GM21786 (cell line): ENCODE data around the gene DOP1A.

ENCODE experiments used
- ATAC-seq: cut with Tn5 transposase; IDR thresholded peaks from one replicate; pipeline ENCODE4 v1.9.1; 2021; ENCODE audit not compliant: unreplicated experiment

Gene DOP1A, protein sequence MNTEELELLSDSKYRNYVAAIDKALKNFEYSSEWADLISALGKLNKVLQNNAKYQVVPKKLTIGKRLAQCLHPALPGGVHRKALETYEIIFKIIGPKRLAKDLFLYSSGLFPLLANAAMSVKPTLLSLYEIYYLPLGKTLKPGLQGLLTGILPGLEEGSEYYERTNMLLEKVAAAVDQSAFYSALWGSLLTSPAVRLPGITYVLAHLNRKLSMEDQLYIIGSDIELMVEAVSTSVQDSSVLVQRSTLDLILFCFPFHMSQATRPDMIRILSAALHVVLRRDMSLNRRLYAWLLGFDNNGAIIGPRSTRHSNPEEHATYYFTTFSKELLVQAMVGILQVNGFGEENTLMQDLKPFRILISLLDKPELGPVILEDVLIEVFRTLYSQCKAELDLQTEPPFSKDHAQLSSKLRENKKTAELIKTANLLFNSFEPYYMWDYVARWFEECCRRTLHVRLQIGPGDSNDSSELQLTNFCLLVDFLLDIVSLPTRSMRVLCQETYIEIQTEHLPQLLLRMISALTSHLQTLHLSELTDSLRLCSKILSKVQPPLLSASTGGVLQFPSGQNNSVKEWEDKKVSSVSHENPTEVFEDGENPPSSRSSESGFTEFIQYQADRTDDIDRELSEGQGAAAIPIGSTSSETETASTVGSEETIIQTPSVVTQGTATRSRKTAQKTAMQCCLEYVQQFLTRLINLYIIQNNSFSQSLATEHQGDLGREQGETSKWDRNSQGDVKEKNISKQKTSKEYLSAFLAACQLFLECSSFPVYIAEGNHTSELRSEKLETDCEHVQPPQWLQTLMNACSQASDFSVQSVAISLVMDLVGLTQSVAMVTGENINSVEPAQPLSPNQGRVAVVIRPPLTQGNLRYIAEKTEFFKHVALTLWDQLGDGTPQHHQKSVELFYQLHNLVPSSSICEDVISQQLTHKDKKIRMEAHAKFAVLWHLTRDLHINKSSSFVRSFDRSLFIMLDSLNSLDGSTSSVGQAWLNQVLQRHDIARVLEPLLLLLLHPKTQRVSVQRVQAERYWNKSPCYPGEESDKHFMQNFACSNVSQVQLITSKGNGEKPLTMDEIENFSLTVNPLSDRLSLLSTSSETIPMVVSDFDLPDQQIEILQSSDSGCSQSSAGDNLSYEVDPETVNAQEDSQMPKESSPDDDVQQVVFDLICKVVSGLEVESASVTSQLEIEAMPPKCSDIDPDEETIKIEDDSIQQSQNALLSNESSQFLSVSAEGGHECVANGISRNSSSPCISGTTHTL (N-terminal part only)

DNA sequence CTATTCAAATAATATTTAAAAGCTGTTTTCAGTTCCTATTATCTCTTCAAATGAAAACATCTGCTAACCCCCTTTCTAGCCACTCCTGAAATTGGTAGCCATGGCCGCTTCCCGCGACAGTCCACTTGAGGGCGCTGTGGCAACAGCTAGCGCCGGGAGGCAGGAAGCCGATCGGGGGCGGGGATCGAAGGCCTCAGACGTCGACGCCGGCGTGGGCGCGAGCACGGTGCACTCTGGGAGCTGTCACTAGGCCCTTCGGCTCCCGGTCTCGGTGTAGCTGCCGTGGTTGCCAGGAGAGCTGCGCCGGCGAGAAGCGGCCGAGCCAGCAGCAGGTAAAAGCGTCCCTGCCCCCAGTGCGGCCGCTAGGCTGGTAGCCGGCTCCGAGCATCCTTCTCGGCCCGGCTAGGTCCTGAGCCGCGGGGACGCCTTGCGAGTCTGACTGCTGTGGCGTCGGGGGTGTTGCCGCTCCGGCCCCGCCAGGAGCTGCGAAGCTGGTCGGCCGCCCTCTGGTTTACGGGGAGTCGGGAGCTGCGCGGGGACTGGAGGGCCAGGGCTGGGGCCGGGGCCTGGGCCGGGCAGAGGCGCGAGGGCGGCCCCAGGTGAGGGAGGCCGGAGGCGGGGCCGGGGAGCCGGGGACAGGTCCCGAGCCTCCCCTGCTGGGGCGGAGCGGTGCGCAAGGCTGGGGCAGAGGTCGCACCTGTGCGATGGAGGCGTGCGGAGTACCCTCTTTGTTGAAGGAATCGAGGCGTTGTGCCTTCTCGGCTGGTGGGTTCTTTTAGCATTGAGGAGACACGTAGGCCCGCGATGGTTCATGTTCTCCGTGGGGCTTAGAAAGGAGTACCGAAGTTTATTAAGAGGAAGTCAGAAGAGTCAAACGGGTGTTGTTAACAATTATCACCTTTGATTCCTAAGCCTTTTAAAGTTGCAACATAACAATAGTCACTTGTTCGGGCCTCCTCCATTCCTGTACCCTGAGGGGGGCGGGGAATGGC, at the start of gene DOP1A:
Gene DOP1A, plus strand, starts transcription at position 224 of the 992 bp plus-strand sequence. CDS start 29,307 bp downstream, outside the sequence.
- peak; percentile 80 for ATAC-seq

DNA sequence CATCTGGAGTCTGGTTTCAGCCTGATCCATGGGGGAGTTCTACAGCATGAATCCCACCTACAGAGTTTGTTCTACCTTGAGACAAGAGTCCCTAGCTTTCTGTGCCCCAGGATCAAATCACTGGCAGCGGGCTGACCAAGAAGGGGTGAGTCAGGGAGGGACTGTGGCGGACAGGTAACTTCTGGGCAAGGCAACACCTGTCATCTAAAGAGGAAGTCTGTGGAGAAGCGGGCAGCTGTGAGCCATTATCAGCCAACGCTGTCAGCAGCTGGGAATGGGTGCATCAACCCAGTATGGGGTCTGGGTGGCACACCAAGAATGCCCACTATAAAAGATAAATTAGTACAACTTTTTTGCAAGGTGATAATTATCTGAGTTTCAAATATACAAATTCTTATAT, 47.7 kb upstream of the DOP1A start:
- no peak for ATAC-seq

DNA sequence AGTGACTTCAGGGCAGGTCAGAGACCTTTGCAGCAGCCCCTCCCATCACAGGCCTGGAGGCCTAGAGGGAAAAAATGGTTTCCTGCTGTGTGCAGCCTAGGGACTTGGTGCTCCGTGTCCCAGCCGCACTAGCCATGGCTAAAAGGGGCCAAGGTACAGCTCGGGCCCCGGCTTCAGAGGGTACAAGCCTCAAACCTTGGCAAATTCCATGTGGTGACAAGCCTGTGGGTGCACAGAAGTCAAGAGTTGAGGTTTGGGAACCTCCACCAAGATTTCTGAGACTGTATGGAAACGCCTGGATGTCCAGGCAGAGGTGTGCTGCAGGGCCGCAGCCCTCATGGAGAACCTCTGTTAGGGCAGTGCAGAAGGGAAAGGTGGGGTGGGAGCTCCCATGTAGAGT, 35.8 kb upstream of the DOP1A start:
- no peak for ATAC-seq

DNA sequence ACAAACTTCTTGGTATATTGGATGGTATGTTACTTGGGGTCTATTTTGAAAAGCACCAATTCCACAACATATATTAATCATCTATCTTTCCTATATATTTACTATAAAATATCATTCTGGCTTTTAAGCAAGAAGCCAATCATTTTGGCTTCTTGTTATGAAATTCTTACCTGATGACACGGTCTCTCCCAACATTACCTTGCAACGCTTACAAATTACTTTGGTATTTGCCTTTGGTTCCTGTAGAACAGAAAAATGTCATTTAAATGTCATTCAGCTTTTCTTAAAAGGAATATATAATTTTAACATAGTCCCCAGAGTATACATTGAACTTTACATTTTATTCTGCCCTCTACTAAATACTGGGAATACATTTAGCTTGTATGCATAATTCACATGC, 29.2 kb upstream of the DOP1A start:
- ATAC-seq, result no peak

DNA sequence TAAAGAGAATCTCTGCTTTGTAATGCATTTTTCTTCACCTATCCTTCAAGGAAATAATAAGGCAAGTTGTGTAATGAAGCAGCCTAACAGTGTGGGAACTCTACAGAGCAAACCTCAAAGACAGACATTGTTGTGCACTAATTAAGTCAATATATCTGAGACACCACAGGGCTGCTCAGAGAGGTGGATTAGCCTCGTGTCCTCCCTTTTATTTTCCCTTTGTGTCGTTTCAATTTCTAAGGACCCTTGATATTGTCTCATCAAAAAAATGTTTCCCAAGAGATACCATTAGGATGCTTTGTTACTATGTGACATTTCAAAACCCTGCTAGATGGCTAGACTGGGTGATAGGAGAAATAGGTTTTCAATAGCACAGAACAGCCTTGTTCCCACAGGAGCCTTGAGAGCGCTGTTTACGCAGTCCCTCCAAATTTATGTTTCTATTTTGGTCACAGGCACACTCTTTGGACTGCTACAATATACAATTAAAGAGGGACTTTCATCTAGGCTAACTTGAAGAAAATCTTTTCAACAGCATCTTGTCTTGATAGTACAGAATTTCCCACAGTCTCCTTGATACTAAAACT, 24.9 kb upstream of the DOP1A start:
- no peak for ATAC-seq

DNA sequence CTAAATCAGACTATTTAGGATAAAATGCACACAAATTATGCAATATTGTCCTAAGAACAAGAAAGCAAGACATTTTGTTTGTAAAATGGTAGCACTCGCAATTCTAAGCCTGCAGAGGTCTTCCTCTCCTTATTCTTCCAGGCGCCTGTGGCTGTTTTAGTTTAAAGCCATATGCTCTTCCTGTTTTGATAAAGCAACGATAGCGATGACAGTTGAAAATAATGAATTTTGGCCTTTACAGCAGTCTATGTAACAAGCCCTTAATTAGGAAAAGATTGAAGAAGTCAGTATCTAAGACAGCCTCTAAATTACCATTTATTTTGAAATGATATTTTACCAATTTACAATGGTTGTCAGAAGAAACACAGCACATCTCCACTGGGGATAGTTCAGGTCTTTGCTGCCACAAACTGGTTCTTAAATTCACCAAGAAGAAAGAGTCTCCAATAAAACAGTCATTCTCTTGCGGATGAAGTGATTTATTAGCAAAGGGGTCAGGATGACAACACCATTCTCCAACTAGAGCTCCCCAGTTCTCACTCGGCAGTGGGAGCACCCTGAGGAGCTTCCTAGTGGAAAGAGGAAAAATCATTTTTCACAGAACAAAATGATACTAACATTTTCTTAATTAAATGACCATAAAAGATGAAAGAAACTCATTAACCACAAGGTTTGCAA, 23.2 kb upstream of the DOP1A start:
- no peak for ATAC-seq

DNA sequence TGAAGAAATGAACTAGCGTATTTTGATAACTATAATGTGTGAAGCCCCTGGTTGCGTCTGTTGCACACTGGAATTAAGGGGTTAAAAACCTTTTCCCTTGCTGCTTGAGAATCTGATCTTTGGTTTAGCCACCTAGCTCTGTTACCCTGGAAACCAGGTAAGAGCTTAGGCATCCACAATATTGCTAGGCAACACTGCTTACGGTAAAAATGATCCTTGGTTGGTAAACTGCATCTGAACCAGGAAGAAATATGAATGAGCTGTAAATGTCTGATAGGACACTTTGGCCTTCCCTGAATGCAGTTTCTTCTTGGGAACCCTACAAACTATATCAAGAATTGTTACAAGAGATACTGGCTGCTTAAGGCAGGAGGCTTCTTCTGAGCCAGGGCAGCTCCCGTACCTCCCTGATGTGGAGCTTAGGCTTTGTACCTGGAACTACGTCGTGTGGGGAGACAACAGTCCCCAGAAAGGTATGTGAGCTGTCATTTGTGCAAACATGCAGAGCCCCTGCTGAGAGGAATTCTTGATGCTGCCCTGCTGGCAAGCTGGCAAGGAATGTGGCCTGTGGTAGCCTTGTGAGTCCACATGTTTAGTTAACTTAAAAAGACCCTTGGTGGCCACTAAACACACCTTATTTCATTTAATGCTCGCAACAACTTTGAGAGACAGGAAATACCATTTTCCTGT, 20.3 kb upstream of the DOP1A start:
- ATAC-seq, result no peak

DNA sequence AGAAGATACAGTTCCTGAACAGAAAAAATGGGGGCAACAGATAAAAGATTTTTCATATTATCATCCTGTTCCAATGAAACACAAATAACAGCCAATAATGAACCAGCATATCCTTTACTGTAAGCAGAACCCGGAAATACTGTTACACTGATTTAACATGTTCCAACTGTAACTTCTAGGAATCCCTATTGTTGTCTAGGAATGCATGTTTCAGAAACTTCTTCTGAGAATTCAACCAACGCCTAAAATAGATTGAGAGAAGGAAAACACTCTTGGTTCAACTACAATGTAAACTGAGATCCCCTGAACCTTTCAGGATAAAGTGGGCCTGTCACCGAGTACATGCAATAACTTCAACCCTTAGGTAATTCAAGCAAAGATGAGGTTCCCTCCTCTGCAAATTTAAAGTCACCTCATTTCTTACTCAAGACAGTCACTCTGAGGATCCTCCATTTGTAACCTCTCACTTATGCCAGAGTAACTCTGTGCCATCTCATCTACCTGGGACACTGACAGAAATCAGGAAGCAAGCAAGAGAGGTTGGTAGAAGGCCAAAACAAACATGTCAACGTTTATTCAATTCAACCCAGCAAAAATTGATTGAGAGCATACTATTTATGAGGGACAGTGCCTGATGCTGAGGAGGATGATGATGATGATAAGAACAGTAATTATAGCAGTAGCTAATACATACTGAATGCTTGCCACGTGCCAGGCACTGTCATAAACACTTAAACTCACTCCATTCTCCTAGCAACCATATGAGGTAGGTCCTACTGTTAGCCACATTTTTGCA, 15.9 kb upstream of the DOP1A start:
- no peak for ATAC-seq

DNA sequence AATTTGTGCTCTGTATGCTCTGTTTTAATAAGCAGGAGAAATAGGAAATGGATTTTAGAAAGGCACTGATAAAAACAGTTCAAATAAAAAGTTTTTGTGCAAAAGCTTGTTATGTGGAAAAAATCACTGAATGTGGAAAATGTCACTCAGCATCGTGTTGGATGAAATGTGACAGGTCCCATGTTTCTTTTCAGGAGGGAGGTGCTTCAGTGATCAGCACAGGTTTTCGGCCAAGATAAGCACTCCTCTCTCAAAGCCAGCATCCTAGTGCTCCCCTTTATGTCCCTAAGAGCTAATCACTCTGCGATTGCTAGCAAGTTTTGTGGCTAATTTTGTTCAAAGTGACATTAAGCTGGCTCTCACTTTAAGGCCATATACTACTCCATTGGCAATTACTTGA, 13.8 kb upstream of the DOP1A start:
- no peak for ATAC-seq

DNA sequence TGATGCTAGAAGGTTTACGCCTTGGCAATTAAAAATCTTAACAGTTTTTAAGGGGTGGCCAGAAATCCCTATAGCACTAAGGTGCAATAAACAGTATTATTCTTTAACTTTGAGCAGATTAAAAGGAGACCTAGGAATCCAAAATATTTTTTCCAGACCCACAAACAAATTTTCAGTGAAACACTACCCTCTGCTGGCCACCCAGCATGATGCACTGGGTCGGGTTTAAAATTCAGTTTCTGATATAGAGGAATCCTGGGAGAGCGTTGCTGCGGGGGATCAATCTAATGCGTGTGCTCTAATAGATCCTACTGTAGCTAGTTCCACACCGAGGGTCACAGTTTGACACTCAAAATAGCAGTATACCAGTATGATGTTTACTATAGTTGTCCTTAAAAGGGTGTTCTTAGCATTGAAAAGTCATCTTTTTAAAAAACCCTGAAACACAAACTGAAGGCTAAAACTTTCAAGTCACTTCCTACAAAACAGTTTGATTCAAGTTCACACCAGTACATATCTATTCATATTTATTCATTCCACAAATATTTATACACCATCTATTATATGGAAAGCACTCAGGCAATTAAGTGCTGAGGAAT, 12.0 kb upstream of the DOP1A start:
- ATAC-seq, result peak; percentile 58

DNA sequence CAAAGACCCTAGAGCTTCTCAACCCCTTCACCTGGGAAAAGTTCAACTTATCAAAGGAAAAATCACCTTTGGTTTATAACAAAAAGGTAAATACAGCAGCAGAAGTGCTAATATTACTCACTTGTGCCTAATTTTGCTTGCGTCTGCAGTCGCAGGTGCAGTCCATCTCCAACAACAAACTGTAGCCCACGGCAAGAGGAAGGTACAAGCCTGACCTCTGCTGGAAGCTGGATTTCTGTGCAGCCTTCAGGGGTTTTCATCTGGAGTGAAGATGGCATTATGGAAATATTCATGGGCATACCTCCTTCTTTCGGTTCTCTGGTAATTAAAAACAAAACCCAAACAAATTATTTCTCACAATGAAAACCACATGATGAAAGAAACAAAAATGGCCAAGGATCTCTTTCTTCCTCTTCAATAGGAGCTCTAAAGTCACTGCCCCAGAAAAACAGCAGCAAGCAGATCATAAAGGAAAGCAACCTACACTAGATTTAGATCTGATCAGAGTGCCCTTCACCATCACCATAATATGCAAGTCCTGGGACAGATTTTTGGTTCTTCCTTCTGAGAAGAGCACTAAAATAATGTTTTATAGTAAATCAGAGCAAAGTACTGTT, 9.7 kb upstream of the DOP1A start:
- ATAC-seq, result peak; percentile 79

DNA sequence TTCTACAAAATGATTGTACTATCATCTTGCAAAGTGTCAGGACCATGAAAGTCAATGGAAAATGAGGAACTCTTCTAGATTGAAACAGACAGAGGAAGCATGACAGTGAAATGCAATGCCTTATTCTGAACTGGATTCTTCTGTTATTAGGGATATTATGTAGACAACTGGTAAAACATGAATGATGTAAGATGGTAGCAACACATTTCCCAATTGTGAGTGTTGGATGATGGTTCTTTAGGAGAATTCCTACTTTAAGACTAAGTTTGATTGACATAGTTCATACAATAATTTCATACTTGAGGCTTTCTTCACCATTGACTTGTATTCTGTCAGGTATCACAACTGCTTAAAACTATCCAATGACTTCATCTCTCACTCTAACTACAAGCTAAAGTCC, 6.3 kb upstream of the DOP1A start:
- no peak for ATAC-seq

DNA sequence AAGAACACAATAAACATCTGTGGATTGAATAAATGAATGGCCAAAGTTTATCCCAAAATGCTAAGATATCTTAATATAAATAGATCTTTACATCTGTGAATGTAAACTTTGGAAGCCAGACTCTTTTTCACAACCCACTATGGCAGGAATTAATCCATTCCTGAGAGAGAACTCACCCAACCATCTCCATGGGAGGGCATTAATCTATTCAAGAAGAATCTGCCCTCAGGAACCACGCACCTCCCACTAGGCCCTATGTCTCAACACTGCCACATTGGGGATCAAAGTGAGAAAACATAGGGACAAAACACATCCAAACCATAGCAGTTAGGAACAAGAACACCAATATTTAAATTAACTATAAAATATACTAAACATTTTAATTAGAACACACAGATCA, 5.2 kb upstream of the DOP1A start:
- no peak for ATAC-seq

DNA sequence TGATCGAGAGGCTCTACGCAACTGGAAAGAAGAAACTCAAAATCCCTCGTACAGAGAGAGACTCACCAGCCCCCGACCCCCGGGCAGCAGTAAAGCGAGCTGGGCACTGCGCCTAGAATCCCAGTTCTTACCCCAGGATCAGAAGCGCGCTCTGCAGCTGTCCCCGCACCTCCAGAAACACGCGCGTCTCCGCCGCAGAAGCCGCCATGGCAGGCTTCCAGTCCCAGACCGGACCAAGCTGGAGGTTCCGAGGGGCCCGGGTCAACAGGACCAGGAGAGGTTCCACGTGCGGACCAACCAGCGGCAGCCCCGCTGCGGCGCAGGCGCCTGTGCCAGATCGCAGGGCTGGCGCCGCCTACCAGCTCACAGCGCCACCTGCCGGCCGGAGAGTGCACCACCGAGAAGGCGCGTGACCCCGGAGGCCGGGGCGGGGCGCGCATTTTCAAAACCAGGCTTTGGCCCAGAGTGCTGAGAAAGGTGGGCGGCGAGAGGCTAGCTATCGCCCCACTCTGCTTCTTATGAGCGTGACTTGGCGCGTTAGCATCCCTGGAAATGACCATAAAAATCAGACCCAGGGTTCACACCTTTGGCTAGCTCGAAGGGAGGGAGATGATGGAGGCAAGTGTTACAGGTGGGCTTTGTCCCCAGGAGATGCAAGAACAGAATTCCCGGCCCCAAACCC, 1.8 kb upstream of the DOP1A start, which contains the start of gene UBE3D:
Gene UBE3D, minus strand, starts transcription at position 331 of the 682 bp plus-strand sequence. Its CDS starts 123 bp downstream, at position 208.
- peak; percentile 57 for ATAC-seq

DNA sequence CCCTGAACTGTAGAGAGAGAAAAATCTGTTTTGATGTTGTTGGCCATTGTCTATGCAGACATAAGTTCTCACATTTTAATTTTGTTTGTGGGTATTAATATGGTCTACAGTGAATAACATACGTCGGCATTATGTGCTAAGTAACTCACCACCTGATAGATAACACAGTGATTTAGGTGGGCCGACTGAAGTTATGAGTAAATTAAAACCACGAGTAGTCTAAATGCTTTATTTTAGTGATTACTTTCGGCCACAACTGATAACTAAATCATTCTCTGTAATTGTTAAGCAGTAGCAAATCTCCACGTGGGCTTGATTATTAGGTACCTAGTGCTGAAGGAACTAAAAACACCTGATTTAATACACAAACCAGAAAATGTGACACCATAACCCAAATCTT, 1.1 kb downstream of the DOP1A start:
- no peak for ATAC-seq

DNA sequence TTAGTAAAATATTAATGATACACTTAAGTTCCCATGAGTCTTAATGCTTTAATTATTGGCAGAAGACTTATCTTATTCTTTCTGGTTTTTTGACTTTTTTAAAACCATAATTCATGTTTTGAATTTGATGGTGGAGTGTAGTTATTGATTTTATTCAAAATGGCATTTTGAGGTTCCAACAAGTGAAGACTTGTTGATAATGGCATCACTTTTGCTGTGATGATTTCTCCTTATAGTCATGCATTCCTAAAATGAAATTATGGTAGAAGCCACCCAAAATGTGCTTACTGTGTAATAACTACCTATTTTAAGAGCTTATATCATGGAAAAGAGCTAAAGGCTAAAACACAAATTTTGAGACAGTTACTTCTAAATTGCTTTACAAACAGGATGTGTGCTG, 2.2 kb downstream of the DOP1A start:
- no peak for ATAC-seq
